ENCODE results near the gene ACAP1.
A peak's percentile ranks its signal among the peaks of the same experiment; 100 is the strongest.

Gene ACAP1

DNA sequence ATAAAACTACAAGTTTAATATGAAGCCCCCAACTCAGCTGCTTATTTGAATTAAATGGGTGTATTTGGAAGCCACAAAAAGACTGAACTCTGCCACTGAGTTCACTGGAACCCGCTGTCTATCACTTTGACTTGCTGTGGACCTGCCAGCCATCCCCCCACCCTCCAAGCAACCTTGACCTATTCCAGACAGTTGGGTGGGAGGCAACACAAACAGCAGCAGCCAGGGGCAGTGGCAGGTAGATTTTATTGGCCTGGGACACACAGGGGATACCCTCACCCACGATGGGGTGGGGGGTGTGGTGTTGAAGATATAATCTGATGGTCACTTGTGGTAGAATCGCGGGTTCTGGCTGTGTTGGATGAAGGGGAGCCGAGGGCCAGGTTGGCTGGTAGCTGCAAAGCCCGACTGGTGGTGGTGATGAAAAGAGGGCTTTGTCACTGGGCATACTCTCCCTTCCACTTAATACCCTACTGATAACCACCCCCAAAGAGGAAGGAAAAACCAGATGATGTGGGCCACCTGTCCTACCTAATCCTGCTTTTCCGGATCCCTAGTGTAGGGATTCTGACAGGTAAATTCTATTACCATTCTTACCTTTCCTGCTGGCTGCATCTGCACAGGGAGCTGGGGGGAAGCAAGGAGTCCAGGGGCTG lies 23.8 kb upstream of the ACAP1 start:
- DNase-seq, result no peak

DNA sequence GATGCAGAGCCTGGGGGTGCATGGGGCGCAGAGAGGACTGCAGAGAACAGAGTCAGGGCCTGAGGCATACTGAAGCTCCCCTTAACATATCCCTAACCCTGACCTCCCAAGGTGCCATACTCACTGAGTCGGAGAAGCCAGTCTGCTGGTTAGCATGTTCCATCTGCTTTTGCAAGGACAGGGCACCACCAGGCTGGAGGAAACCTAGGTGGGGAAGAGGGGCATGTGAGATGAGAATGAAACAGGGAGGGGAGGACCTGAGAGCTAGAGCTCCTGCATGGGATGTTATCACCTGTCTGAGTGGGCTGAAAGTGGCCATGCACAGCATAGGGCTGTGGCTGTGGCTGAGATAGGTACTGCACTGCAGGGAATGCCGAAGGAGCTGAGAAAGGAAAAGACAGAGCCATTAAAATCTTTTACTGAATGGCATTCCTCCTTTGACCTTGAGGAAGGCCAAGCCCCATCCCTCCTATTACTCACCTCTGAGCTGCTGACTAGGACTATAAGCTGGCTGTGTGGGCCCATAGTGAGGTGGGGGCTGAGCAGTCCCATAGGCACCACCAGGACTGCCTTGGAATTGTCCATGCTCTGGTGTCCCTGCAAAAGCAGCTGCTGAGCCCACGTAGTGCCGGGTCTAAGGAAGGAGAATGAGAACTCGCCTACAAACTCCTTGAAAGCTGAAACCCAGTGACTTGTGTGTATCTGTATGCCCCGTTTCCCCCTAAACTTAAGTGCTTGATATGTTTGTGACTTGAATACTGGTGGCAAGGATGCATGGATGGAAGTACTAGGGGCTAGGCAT lies 23.0 kb upstream of the ACAP1 start:
- no peak for DNase-seq

DNA sequence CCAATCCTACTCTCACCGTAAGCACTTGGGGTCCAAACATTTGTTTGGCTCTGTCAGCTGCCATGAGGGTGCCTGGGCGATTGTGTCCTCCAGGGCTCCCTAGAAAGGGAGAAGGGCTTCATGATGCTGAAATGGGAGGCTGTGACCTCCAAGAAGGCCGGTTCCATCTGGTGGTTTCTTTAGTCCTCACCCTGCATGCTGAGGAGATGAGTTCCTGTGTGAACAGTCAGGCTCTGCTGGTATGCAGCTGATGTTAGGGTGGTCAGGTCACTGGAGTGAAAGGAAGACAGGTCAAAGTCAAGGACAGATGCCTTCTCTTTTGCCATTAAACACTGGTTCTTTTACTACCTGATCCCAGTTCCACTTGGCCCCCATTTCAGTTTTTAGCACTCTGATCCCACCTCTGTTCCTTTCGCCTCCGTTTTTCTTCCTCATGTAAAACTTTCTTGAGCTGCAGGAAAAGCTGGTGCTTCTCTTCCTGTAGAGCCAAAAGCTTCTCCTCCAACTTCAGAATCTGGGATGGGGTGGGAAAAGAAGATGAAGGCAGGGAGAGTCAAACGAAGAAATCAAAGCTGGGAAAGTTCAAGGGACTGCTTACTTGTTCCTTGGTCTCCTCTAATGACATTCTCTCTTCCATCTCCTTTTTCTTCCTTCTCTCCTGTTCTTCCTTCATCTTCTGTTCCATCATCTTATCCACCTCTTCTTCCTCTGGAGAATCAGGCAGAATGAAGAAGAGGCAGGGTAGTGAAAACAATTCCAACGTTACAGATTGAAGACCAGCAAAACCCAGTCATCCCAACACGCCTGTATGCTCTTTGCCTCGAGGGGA lies 22.2 kb upstream of the ACAP1 start:
- DNase-seq, result no peak

DNA sequence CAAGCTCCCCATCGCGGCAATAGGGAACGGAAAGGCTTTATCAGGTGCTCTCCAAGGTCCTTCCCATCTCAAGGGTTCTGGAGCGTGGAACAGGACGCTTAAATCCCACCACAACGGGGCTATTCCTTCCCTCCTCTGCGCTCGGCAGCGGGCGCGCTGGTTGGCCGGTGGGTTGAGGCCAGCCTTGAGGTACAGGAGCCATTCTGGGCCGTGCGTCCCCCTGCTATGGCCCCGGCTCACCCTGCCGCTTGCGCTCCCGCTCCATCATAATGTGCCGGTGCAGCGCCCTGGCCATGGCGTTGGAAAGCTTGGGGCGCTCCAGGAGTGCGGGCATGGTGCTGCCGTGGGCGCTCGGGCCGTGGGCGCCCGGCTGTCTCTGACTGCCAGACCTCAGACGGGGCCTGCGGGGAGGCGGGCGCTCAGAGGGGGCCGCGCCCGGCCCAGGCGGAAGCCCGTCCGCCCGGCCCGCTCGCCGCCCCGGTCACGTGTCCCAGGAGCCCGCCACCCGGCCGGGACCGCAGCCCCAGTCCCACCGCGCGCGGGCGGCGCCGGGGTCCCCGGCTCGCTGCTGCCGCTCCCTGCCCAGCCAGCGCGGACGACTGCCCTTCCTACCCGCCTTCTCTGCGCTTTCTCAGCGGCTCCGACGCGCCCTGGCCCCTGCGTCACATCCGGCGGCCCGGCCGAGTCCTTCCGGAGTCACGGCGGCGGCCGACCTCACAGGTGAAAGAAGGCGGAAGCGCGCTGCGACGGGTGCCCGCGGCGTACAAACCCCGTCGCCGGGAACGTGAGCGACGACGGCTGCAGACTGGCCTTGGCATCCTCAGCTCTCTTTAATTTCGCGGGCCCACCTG lies 21.4 kb upstream of the ACAP1 start, which contains the start of gene GPS2:
TSS of gene GPS2 (minus strand) at position 642 of the 851 bp plus-strand sequence. CDS start at position 334, 308 bp downstream.
- peak; percentile 90 to 96 (median 94) for DNase-seq

DNA sequence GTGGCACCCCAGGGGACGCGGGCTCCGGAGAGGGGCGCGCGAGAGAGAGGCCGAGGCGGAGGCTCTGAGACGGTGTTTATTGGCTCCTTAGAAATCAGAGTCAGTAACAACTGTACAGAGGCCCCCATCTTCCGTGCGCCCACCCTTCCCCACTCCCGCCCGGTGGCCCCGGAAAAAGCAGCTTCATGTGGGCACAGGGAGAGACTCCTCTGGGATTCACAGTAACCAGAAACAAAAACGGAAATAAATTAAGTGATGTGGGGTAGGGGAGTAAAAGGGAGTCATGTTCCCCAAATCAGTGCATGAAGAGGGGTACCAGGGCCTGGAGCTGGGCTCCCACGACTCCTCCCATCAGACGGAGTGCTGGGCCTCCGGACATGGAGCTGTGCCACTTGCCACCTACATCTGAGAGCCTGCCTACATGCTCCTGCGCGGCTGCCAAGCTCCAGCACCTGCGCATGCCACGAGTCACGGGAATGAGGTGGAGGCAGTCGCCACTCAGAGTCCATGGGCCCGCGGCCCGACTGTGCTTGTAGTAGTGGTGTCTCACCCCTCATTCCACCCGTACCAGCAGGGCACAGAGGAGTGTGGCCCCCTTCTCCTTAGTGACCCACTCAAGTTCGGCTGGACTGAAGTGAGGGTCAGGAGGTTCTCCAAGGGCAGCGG lies 20.6 kb upstream of the ACAP1 start:
- DNase-seq, result no peak

DNA sequence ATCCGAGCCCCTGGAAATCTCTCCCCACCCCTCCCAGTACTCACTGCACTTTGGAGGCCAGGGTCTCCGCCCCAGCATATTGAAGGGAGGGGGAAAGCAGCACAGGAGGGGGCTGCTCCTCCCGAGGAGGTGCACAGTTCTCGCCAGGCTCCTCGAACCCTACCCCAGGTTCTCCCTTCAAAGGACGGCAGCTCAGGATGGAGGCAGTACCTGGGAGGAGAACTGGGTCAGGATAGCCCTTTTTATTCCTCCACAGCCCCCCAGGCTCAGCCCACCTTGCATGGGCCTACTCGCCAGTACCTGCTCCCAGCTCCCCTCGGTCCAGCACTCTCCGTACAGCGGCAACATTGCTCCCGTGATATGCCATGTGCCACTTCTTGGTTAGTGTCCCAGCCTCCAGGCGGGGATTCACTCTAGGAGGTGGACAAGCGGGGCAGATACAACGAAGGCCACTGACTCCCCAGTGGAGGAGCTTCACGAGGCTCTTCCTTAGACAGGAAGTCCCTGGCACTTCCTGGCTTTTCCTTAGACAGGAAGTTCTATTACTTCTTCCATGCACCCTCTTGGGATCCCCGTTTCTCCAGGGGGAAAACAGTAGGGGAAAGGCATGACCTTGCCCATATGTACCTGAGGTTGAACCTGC lies 19.0 kb upstream of the ACAP1 start:
- no peak for DNase-seq

DNA sequence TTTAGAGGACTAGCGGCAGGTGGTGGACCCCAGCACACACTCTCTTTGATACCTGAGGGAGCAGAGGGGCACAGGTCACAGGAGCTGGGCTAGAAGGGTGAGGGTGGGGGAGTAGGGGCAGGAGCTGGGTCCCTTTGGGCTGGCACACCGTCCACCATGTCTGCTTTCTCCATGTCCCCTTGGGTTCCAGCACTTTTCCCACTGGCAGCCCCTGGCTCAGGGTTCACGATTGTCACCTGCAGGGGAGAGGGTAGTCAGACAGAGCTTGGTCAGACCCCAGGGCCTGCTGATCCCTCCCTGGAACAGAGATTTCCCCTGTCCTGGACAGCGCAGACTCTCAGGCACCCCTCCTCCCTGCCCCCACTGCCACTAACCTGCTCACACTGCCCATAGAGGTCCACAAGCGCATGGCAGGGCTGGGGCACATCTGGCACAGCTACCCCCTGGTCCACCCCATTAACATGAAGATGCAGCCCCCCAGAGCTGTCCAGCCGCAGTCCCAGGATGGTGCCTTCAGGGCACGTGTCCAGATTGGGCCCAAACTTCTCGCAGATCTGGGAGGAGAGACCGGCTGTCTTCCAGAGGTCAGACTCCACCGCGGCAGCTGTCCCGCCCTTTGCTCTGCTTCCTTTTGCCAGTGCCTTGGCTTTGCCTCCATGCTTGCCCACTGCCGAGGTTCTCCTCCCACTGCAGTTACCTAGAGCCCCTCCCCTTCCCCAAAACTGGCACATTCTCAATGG lies 18.0 kb upstream of the ACAP1 start:
- no peak for DNase-seq

DNA sequence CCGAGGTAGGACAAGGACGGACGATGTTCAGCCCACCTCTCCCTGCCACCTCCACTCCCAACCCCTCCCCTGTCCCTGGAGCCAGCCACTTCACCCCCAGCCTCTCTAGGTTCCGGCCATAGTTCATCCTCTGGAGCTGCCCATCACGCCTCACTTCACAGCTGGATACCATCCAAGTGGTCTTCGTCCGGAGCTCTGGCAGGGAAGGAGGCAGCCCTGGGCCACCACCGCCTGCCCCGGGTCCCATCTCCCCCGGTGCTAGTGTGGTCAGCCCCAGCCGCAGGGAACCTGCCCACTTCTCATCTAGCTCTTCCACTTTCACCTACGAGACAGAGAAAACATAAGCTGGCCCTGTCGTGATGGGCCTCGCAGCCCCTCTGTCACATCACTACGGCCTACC lies 14.9 kb upstream of the ACAP1 start:
- DNase-seq, result no peak

DNA sequence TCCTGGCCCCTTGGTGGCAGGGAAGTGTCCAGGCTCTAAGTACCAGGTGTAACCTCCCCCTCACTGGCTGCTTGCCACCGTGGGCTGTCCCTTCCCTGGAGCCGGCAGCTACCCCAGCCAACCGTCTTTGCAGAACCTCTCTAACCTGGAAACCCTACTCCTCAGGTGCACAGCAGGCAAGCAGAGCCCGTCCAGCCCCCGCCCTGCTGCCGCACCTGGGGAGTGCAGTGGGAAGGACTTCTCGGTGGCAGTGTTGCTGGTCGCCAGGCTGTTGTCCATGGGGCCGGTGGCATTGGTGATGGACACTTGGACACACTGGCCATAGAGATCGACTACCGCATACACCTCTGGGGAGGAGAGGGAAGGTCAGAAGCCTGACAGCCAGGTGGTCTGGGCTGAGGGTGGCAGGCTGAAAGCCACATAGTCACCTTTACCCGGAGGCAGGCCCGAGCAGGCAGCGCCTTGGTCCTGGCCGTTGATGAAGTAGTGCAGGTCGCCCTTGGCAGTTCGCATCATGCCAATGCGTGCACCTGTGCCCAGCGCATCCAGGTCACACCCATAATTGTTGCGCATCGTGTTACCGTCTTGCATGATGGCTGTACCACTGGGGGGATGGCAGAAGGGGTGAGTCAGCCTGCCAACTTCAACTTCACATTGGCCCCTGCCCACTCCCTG lies 13.7 kb upstream of the ACAP1 start:
- DNase-seq, result no peak

DNA sequence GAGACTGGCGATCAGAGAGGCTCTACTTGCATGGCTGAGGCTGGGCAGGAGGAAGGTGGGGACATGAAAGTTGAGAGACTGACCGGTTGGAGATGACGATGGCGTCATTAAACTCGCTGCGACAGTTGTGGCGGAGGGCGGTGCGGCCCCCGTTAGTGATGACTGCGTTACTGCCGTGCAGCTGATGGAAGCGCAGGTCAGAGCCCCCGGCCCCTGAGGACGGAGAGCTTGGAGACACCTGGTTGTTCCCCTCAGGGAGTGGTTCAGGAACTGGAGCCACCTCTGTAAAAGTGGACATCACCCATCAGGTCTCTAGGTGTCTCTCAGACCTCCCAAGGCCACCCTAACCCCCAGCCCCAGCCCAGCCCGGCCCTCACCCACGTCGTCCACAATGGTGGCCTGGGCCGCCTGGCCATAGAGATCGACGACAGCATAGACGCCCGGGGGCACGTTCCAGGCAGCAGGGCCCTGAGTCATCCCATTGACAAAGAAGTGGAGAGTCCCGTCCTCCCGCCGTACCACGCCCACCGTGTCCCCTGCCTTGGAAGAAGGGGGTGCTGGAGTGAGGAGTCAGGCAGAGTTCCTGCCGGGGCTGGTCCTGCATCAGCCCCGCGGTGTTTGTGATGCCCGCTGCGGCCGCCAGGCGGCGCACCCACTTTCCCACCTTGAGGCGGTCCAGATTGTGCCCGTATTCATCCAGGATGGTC lies 12.4 kb upstream of the ACAP1 start:
- peak; percentile 43 to 76 (median 62) for DNase-seq

DNA sequence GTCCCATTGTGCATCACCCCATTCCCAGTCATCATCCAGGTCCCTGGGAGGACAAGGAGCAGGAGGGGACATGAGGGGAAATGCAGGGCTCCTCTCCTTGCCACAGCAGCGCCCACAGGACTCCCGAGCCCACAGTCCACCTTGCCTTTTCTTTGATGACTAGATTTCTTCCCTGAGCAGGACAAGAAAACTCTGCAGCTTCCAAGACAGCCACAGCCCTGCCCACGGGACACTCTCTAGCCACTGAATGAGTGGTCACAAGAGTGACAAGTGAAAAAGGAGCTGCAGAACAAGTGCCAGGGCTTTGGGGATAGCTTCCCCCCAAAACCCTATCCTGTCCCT lies 11.9 kb upstream of the ACAP1 start:
- no peak for DNase-seq

DNA sequence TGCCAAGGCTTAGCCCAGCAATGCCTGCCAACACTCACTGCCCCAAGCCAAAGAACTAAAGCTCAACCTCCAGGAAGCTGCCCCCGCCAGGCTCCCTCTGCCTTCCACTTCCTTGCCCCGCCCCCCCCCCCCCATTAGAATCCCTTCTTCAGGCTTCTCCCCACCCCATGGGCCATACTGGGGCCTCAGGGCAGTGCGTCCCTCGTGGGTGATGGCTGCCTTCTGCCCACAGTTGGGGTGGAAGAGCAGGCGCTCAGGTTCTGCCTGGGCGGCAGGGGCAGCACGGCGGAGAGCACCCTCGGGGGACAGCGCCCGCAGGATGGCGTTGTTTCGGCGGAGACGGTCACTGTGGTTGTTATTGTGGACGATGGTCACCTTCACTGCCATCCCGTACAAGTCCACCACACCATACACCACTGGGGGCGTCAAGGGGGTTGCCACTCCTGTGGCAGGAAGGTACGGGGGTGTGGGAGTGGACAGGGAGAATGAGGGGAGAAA lies 11.2 kb upstream of the ACAP1 start:
- no peak for DNase-seq

DNA sequence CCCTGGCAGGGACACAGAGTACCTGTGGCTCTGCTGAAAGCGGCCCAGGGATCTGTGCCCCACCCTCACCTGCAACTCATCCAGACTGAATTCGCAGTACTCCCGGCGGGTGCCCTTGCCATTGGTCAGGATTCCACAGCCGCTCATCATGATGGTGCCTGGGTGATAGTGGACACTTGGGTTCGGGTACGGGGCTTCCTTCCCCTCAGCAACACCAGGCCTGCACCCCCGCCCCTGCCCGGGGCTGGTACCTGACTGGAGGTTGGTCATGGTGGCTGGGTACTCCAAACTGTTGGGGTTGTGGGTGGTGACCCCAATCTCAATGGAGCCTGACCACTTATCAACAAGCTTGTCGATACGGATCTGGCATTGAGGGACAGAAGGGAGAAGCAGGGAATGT lies 10.1 kb upstream of the ACAP1 start:
- no peak for DNase-seq

DNA sequence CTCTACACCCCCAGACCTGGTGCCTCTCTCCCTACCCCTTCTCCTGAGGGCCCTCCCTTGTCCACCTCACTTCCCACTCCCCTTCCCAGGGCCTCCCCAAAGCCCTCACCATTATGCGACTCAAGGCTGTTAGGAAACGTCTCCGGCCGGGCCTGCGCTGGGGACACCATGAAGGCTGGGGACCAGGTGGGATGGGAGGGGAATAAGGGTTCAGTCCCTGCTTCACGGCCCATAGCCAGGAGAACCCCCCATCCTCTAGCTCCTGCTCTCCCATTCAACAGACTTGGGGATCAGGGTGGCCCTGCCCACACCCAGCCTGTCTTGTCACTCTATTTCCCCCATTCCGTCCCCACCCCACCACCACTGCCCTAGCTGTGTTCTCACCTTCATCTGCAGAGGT lies 9.3 kb upstream of the ACAP1 start:
- DNase-seq, result no peak

DNA sequence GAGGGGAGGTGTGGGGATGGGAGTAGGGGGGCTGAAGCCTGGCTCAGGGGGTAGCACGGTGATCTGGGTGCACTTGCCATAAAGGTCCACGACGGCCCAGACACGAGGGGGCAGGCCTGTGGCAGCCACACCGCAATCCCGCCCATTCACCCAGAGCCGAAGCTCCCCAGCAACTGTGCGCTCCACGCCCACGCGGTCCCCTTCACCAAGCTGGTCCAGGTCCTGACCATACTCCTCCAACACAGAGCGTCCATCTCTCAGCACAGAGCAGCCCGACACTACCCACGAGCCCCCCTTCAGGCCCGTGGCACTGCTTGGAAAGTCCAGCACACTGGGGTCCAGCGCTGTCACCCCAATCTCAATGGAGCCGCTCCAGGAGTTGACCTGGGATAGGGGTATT lies 8.8 kb upstream of the ACAP1 start:
- DNase-seq, result no peak

DNA sequence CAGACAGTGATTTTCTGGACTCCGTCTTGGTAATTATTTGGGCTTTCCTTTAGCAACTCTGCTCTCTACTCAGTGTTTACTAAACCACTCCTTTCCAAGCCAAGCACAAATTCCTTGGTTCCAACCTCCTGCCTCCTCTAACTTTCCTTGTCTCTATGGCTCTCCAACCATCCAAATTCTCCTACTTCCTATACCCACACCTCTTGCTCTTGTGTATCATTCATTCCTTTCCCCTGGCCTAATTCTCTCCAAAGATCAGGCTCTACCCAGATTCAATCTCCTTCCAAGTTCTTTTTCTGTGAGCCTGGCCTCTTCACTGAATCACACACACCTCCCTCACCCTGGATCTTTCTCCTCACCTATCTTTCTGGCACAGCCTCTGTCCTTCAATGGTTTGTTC lies 8.3 kb upstream of the ACAP1 start:
- no peak for DNase-seq

DNA sequence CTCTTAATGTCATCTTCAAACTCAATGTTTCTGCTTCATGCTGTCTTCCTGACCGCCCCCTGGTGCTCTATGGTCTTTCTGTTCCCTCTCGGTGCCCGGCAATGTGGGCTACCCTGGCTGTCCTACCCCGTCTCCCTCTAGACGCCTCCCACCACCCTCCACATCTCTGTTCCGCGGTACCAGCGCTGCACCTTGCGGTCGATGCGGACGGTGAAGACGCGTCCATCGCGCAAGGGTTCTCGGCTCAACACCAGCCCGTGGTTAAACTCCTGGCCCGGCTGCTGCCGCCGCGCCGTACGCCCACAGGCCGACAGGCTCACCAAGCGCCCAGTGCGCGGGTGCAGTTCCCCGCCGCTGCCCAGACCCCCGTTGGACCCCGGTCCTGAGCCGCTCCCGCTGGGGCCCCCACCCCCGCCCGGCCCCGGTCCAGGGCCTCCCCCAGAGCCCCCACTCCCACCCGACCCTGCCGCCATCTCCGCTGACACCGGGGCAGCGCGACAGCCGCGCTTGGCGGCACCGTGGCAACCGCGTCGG lies 7.4 kb upstream of the ACAP1 start, which contains the start of gene NEURL4:
TSS of gene NEURL4 (minus strand) at position 496 of the 534 bp plus-strand sequence. CDS start at position 473, 23 bp downstream.
- no peak for DNase-seq

DNA sequence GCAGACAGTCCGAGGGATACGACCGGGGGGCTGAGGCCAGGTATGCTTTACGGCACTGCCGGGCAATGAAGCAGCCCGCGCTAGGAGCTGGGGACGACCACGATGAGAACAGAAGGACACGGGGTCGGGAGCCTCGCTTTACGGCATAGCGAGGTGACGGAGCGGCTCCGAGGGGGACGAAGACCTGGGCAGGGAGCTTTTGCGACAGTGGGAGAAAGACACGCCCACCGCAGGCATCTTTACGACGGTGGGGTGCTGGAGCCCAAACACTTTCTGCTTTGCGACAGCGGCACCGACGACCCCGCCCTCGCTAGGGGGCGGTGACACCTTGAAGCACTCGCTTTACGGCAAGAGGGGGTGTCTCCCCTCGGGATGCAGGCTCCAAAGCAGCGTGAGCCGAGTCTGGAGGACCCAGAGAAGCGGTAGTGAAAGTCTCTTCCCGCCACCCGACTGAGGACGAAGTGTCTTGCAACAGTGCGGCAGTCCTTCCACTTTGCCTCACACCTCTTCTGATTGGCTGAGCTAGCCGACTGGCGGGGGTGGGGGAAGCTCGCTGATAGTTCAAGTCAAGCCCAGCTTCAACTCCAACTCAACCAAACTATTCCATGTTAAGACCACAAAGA lies 6.8 kb upstream of the ACAP1 start:
- DNase-seq, result peak; percentile 98 to 100 (median 100)
